CD4-positive, alpha-beta T cell treated with Interferon gamma for 1 hour (primary cell): ENCODE results near the gene CCL16.

Source experiments
- DNase-seq: peaks from one replicate; pipeline ENCODE4 v3.0.0-alpha.2; 2020

Gene CCL16

GRCh38 chr17:35934760-35935159 lies 46.5 kb downstream of the CCL16 start:
- no peak for DNase-seq

DNA sequence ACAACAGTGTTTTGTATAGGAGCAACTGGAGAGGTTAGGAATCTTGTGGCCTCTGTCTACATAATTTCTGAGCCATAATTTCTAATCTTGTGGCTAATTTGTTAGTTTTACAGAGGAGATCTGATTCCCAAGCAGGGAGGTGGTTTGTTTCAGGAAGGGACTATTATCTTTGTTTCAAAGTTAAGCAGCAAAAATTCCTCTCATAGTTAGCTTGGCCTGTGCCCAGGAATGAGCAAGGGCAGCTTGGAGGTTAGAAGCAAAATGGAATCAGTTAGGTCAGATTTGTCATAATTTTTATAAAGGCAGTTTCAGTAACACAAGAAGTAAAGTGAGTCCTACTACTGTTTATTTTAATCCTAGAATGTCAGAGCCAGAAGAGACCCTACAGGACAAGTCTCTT lies 48.7 kb downstream of the CCL16 start:
- no peak for DNase-seq

GRCh38 chr17:35931794-35932425 lies 49.4 kb downstream of the CCL16 start:
- DNase-seq, result no peak

- DNase-seq, result peak; percentile 75
Observed at GRCh38 chr17:35930211-35931065, 50.9 kb downstream of the CCL16 start, which contains the start of gene RDM1. Gene RDM1 (minus strand): TSS chr17:35930773. CDS start chr17:35930727, 46 bp downstream.

- no peak for DNase-seq
Observed at GRCh38 chr17:35927714-35928113, 53.6 kb downstream of the CCL16 start.
